ENCODE measurements around the gene SPRYD4. TPM values are rescaled to one million over a fixed set of nuclear protein-coding genes. Genes with fewer than 3 reads are reported as not detected.

SPRYD4 gene
- total RNA-seq, 4 donors from 2014 or later: 1.7 to 5.1 (median 3.7) TPM

DNA sequence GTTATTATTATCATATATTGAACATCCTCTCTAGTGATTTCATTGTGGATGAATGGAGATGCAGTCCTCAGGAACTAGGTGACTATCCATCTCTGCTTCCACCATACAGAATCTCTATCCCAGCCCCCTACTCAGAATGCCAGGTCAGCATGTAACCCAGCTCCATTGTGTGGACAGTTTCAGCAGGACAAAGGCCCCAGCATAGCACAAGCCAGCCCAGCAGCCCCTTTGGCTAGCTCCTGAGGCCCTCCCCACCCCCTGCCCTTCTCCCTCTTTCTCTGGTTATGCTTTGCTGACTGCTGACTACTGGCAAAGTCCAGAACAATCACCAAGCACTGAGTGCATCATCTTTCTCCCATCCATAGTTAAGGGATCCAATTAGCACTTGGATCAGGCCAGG lies 5.8 kb upstream of the SPRYD4 start:
- no peak for DNase-seq
- no peak for TF ChIP-seq POLR2A (IDR thresholded peaks at IDR 0.05)
- TF ChIP-seq, protein P1, sequence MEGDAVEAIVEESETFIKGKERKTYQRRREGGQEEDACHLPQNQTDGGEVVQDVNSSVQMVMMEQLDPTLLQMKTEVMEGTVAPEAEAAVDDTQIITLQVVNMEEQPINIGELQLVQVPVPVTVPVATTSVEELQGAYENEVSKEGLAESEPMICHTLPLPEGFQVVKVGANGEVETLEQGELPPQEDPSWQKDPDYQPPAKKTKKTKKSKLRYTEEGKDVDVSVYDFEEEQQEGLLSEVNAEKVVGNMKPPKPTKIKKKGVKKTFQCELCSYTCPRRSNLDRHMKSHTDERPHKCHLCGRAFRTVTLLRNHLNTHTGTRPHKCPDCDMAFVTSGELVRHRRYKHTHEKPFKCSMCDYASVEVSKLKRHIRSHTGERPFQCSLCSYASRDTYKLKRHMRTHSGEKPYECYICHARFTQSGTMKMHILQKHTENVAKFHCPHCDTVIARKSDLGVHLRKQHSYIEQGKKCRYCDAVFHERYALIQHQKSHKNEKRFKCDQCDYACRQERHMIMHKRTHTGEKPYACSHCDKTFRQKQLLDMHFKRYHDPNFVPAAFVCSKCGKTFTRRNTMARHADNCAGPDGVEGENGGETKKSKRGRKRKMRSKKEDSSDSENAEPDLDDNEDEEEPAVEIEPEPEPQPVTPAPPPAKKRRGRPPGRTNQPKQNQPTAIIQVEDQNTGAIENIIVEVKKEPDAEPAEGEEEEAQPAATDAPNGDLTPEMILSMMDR (IDR thresholded peaks at IDR 0.05): no peak
- peaks cover 0 to 2% (median under 1%) of the 10 kb centered on the region in 4 donors for H3K4me1 ChIP-seq
- no peaks in the 10 kb centered on the region for H3K9me3 ChIP-seq
- H3K36me3 ChIP-seq: no peaks in the 10 kb centered on the region
- H3K27me3 ChIP-seq: no peaks in the 10 kb centered on the region
- H3K27ac ChIP-seq: no peak overlapping the region
- no peak overlapping the region for H3K4me3 ChIP-seq

DNA sequence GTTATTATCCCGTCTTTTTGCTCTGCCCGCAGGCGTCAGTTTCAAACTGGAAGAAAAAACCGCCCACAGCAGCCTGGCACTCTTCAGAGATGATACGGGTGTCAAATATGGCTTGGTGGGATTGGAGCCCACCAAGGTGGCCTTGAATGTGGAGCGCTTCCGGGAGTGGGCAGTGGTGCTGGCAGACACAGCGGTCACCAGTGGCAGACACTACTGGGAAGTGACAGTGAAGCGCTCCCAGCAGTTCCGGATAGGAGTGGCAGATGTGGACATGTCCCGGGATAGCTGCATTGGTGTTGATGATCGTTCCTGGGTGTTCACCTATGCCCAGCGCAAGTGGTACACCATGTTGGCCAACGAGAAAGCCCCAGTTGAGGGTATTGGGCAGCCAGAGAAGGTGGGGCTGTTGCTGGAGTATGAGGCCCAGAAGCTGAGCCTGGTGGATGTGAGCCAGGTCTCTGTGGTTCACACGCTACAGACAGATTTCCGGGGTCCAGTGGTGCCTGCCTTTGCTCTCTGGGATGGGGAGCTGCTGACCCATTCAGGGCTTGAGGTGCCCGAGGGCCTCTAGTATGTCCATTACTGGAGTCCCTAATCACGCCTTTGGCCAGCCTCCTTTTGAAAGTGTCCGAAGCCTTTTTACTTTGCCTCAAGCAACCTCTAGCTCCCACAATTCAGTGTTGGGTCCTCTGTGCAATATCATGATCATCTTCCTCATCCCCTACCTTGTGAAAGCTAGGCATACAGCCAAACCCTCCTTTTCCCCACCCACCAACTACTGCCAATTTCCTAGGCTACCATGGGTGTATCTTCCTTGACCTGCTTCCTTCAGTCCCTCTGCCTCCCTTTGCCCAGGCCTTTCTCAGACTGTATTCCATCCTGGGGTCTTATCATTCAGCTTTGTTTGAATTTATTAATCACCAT lies 891 bp downstream of the SPRYD4 start:
- H3K27ac ChIP-seq: peak overlapping the region; percentile 80 to 94 (median 86)
- no peaks in the 10 kb centered on the region for H3K9me3 ChIP-seq
- H3K36me3 ChIP-seq: no peaks in the 10 kb centered on the region
- H3K4me1 ChIP-seq: peaks cover 0 to 19% (median 3%) of the 10 kb centered on the region in 4 donors
- no peaks in the 10 kb centered on the region for H3K27me3 ChIP-seq
- peak overlapping the region; percentile 69 to 88 (median 81) for H3K4me3 ChIP-seq
- TF ChIP-seq, protein P1 (IDR thresholded peaks at IDR 0.05): no peak
- TF ChIP-seq POLR2A (IDR thresholded peaks at IDR 0.05): no peak
- peak in 2 of 3 donors; percentile 53 to 56 for DNase-seq

DNA sequence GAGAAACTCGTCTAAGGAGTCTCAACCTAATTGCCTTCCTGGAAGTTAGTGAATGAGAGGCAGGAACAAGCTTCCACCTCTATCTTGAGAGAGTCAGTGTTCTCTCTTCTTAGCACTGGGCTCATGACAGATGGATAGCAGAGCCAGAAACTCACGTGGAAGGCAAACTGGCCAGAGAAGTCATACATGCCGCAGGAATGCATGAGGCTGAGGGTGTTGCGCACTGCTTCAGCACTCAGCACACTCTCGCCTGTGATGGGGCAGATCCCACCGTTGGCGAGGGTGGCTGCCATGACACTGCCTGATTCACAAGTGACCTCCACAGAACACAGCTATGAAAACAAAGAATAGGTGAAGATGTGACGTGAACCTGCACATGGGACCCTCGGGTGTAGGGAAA lies 6.0 kb downstream of the SPRYD4 start:
- Histone ChIP-seq H3K27ac (no peak overlapping the region), H3K4me1 (peaks cover 0 to 8% (median 0%) of the 10 kb centered on the region in 4 donors), H3K4me3 (no peak overlapping the region), H3K27me3 (no peaks in the 10 kb centered on the region), H3K36me3 (no peaks in the 10 kb centered on the region), H3K9me3 (no peaks in the 10 kb centered on the region)
- no peak for DNase-seq
- TF ChIP-seq, protein P1 (IDR thresholded peaks at IDR 0.05): no peak
- TF ChIP-seq POLR2A (IDR thresholded peaks at IDR 0.05): no peak

DNA sequence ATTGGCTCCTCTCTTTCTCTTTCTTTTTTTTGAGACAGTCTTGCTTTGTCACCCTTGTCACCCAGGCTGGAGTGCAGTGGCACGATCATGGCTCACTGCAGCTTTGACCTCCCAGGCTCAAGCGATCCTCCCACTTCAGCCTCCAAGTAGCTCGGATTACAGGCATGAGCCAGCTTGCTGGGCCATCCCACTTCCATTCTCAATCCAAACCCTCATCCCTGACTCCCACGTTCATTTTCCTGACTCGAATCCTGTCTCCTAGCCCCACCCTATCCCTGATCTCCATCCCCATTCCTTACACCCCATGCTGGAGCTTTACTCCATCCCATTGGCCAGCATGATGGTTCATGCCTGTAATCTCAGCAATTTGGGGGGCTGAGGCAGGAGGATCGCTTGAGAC lies 7.8 kb downstream of the SPRYD4 start:
- Histone ChIP-seq H3K4me3 (no peak overlapping the region), H3K27ac (no peak overlapping the region)

DNA sequence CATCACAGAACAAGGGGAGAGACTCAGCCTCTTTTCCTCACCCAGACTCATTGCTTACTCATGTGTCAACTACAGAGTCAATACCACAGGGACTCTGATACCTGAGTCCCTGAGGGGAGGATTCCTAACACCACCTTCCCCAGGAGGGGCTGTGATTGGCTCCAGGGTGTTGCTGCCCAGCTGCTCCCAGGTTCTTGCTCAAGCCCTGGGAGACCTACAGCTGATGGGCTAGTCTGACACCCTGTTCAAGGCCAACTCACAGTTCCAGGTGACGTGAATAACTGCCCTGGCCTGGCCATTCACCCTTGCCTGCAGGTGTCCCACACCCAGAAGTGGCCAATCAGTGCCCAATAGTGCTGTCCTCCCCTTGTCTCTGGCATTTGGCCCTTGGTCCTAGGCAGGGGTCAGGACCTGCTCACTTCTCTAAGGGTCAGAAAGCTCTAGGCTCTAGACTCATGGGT lies 8.6 kb downstream of the SPRYD4 start:
- H3K4me3 ChIP-seq: no peak overlapping the region
- no peak overlapping the region for H3K27ac ChIP-seq
- no peak for TF ChIP-seq POLR2A (IDR thresholded peaks at IDR 0.05)
- TF ChIP-seq, protein P1 (IDR thresholded peaks at IDR 0.05): no peak
- H3K36me3 ChIP-seq: no peaks in the 10 kb centered on the region
- no peaks in the 10 kb centered on the region for H3K4me1 ChIP-seq
- H3K27me3 ChIP-seq: no peaks in the 10 kb centered on the region
- H3K9me3 ChIP-seq: no peaks in the 10 kb centered on the region
- DNase-seq: no peak

More for the DNA sequence above, 7.8 kb downstream of the SPRYD4 start:
- H3K9me3 ChIP-seq: no peaks in the 10 kb centered on the region
- no peak for TF ChIP-seq POLR2A (IDR thresholded peaks at IDR 0.05)
- TF ChIP-seq, protein P1 (IDR thresholded peaks at IDR 0.05): no peak
- H3K27me3 ChIP-seq: no peaks in the 10 kb centered on the region
- H3K4me1 ChIP-seq: no peaks in the 10 kb centered on the region
- no peaks in the 10 kb centered on the region for H3K36me3 ChIP-seq
- DNase-seq: no peak

All from Peyer's patch (tissue), 4 donors.